GM21423 (cell line): ENCODE results near the gene TACC2.
"Not testable (repeated sequence)": the region's sequence is repeated elsewhere in the genome, so short reads cannot be mapped to it uniquely, and the experiment has no call there.

Source experiments
- ATAC-seq: cut with Tn5 transposase; IDR thresholded peaks from one replicate; pipeline ENCODE4 v1.9.1; 2021; ENCODE audit warnings: mild to moderate bottlenecking, moderate library complexity; ENCODE audit not compliant: unreplicated experiment

Gene TACC2

DNA sequence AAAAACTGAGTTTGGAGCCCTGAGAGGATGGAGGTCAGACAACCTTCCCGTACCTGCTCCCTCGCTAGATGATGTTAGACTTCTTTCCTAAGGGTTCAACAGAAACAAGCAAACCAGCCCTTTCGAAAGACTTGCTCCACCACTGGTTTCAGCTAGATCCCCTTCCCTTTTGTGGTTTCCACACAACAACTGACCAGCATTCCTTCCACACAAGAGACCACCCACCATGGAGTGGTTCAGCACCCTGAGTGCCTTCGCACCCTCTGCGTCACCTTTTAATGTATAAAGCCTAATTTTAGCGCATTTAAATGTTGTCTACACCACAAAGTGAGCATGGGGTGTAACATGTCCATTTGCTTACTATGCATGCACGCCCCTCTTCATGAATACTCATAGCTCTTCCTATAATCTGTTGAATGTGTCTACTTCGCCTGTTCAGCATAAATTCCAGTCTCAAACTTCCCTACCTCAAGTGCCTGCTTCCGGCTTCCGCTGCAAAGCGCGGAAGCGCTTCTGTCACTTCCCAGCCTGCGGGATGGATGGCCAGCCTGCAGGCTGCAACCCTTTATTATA is 69.0 kb downstream of the TACC2 start:
- no peak for ATAC-seq

DNA sequence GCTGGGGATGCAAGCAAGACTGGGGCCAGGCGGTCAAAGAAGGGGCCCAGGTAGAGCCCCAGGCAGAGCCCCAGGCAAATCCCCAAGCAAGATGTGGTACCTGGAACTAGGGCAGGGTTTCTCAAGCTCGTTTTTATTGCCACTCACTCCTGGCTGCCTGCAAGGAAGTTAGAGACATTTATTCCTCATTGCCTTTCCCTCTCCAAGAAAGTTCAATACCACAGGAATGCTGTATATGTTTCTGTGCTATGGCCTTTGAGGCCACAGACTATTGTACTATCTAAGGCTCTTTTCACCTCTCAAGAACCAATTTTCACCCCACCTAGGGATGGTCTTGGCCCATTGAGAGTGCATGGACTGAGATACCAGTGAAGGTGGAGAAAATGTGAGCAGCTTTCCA is 71.3 kb downstream of the TACC2 start:
- ATAC-seq, result no peak

DNA sequence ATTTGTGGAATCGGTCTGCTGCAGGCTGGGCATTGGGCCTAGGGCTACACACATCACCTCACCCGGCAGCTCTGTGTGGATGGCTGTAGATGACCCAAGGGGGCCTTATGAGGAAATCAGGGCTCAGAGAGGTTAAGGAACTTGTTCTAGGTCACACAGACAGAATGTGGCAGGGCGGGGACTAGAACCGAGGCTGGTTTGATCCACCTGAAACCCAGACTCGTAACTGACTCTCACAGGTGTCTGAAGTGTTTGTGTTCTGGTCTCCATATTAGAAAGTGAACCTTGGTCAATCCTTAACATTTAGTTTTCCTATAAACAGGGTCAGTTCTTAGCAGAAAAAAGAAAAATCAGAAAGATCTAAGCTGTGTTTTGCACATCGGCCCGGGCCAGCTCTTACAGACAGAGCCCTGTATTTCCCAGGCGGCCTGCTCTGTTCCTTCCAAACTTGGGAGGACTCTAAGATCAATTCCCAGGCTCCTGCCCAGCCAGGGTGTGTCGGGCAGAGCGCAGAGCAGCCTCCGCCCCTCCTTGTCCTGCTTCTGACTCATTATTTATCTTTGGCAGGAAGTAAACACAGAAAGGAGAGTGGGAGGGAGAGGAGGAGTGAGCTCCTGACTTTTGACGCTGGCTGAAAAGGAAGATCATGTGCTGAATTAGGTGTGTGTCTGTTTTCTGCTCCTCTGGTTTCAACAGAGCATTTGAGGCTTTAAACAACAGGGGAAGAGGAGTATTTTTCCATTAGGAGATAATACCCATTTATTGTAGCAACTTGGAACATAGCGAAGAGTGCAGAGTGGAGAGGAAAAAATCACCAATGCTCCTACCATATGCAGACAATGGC is 74.1 kb downstream of the TACC2 start:
- ATAC-seq, result no peak

DNA sequence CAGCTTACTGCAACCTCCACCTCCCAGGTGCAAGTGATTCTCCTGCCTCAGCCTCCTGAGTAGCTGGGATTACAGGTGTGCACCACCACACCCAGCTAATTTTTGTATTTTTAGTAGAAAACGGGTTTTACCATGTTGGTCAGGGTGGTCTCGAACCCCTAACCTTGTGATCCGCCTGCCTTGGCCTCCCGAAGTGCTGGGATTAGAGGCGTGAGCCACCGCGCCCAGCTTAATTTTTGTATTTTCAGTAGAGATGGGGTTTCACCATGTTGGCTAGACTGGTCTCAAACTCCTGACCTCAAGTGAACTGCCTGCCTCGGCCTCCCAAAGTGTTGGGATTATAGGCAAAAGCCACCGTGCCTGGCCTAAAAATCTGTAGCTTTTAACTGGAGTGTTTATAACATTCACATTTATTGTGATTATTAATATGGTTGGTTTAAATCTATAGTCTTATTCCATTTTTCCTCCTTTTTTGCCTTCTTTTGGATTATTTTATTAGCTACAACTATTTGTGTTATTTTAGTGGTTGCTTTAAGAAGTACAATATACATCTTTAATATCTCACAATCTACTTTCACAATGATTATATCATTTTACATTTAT is 77.5 kb downstream of the TACC2 start:
- not testable (repeated sequence) for ATAC-seq

DNA sequence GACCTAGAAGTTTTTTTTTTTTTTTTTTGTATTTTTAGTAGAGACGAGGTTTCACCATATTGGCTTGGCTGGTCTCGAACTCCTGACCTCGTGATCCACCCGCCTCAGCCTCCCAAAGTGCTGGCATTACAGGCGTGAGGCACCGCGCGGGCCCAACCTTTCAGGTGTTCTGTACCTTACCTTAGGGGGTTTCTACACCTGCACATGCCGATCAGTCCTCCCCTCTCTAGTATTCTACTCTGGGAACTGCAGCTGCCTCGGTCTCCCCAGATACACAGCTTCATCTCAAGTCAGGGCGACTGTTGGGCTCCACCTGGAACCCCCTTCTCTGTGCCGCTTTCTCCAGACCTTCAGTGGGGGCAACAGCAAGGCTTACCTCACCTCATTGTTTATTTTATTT is 79.9 kb downstream of the TACC2 start:
- ATAC-seq, result no peak

DNA sequence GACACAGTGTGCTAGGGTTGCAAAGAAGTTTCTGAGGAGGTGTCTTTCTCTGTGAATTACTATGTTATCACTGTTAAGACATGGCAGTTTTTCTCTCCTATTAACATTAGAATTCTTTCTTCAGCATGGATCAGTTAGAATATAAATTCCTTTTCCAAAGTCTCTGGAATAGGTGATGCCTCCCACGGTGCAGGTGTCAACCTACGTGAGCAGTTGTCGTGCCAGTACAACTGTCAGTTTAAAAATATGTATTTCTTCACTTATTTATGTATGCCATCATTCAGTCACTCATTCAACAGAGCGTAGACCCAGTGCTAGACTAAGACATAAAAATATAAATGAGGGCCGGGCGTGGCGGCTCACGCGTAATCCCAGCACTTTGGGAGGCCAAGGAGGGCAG is 83.5 kb downstream of the TACC2 start:
- no peak for ATAC-seq

DNA sequence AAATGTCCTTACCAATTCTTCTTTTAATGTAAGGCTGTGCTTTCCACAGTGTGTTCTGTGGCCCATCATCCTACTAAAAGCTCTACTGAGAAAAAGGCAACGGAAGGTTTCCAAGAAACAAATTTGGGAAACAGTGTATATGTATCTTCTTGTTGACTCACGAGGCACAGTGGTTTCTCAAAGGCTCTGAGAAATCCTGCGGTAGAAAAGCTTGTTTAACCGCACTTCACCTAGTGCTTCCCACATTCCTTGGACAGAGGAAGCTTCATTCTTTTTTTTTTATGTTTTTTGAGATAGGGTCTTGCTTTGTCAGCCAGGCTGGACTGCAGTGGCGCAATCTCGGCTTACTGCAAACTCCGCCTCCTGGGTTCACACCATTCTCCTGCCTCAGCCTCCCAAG is 84.5 kb downstream of the TACC2 start:
- no peak for ATAC-seq

DNA sequence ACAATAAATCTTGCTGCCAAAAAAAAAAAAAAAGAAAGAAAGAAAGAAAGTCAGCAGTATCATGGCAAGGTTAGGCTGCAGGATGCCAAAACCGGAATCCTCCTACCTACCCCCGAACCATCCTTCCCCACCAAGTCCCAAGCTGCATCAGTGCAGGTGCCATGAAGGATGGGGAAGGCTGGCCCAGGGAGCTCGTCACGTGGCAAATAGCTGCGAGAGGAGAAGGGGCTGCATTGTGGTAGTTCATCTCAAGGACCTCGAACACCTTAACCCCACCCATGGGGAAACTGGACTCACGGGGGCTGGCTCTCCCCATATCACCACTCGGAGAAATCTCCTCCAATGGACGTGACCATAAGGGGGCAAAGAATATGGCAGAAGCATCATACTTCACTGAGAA is 86.2 kb downstream of the TACC2 start:
- no peak for ATAC-seq

DNA sequence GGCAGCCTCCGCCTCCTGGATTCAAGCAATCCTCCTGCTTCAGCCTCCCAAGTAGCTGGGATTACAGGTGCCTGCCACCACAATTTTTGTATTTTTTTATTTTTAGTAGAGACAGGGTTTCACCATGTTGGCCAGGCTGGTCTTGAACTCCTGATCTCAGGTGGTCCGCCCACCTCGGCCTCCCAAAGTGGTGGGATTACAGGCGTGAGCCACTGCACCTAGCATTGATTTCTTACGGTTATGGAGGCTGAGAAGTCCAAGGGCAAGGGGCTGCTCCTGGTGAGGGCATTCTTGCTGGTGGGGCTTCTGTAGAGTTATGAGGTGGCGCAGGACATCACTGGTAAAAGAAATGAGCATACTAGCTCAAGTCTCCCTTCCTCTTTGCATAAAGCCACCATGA is 86.9 kb downstream of the TACC2 start:
- not testable (repeated sequence) for ATAC-seq

DNA sequence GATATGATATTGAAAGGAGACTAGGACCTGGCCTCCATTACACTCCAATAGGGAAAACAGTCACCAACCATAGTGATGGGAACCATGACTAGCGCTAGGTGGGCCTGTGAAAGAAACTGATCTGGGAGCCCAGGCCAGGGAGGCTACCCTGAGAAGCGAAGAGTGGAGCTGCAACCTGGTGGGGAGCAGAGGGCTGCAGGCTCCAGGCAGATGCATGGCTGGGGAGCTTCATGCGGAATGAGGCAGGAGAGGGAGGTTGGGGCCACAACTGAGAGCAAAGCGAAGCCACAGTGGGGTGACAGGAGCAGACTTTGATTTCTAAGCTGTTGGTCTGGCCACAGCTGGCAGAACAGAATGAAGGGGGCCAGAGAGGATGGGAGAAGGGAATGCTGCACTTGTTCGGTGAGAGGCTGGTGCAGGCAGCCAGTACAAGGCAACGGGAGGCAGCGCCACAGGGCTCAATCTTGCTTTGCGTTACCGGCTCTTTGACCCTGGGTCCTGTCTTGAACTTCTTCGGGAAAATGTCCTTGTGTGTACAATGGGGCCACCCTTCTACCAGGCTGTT is 88.4 kb downstream of the TACC2 start:
- no peak for ATAC-seq

DNA sequence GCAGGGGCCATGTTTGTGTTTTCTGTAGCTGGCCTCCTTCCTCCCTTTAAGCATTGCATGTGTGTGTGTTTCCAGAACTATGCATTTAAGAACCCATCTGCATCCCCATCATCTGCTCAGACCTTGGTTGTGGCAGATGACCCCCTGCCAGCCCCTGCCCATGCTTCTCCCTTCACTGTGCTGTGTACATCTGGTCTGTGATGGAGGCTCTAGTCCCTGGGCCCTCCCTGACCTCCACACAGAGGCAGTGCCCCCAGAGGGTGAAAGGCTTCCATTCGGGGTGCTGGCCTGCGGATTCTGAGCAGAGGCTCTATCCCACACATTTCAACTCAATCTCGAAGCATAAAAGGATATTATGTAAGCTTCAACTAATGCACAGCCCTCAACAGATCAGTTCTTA is 89.4 kb downstream of the TACC2 start:
- no peak for ATAC-seq

DNA sequence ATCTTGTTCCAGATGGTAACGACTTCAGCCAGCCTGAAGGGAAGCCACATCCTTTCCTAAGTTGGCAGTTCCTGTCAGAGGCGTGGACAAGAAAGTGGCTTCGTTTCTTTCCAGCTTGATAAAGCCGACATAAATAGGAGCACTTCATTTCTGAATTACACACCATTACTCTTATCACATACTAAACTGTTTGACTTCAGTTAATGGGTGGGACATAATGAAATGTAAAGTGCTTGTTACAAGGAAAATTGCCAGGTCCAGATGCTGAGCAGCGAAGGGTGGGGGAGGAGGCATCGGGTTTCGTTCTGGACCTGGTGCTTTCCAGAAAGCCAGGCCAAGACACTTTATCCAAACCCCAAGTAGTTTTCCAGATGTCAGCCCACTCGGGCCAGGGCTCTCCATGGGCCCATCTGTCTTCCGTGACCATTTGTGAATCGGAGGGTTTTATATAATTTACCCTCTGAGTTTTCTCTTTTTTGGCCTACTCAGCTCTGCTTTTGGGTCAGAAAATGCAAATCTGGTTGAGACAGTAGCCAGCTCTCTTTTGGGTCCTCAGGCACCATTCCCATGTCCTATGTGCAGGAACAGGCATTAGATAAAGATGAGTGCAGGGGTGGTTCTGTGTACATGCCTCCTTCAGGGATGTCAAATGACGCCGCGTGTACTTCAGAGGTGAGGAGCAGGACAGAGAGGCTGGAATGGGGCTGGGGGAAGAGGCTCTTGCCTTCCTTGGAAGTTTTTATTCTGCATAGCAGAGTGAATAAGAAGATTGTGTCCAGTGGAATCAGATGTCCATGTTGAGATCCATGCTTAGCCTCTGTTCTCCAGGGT is 90.2 kb downstream of the TACC2 start:
- ATAC-seq, result no peak

DNA sequence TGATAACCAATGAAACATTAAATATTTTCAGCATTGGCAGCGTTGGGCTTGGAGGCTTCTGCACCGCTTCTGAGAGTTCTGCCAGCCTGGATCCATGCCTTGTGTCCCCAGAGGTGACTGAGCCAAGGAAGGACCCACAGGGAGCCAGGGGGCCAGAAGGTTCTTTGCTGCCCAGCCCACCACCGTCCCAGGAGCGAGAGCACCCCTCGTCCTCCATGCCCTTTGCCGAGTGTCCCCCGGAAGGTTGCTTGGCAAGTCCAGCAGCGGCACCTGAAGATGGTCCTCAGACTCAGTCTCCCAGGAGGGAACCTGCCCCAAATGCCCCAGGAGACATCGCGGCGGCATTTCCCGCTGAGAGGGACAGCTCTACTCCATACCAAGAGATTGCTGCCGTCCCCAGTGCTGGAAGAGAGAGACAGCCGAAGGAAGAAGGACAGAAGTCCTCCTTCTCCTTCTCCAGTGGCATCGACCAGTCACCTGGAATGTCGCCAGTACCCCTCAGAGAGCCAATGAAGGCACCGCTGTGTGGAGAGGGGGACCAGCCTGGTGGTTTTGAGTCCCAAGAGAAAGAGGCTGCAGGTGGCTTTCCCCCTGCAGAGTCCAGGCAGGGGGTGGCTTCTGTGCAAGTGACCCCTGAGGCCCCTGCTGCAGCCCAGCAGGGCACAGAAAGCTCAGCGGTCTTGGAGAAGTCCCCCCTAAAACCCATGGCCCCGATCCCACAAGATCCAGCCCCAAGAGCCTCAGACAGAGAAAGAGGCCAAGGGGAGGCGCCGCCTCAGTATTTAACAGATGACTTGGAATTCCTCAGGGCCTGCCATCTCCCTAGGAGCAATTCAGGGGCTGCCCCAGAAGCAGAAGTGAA is 93.9 kb downstream of the TACC2 start:
- no peak for ATAC-seq

DNA sequence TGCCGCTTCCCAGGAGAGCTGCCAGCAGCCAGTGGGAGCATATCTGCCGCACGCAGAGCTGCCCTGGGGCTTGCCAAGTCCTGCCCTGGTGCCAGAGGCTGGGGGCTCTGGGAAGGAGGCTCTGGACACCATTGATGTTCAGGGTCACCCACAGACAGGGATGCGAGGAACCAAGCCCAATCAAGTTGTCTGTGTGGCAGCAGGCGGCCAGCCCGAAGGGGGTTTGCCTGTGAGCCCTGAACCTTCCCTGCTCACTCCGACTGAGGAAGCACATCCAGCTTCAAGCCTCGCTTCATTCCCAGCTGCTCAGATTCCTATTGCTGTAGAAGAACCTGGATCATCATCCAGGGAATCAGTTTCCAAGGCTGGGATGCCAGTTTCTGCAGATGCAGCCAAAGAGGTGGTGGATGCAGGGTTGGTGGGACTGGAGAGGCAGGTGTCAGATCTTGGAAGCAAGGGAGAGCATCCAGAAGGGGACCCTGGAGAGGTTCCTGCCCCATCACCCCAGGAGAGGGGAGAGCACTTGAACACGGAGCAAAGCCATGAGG is 94.6 kb downstream of the TACC2 start:
- ATAC-seq, result no peak

DNA sequence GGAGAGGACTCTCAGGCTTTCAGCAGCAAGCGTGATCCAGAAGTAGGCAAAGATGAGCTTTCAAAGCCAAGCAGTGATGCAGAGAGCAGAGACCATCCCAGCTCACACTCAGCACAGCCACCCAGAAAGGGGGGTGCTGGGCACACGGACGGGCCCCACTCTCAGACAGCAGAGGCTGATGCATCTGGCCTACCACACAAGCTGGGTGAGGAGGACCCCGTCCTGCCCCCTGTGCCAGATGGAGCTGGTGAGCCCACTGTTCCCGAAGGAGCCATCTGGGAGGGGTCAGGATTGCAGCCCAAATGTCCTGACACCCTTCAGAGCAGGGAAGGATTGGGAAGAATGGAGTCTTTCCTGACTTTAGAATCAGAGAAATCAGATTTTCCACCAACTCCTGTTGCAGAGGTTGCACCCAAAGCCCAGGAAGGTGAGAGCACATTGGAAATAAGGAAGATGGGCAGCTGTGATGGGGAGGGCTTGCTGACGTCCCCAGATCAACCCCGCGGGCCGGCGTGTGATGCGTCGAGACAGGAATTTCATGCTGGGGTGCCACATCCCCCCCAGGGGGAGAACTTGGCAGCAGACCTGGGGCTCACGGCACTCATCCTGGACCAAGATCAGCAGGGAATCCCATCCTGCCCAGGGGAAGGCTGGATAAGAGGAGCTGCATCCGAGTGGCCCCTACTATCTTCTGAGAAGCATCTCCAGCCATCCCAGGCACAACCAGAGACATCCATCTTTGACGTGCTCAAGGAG is 95.5 kb downstream of the TACC2 start:
- ATAC-seq, result no peak

DNA sequence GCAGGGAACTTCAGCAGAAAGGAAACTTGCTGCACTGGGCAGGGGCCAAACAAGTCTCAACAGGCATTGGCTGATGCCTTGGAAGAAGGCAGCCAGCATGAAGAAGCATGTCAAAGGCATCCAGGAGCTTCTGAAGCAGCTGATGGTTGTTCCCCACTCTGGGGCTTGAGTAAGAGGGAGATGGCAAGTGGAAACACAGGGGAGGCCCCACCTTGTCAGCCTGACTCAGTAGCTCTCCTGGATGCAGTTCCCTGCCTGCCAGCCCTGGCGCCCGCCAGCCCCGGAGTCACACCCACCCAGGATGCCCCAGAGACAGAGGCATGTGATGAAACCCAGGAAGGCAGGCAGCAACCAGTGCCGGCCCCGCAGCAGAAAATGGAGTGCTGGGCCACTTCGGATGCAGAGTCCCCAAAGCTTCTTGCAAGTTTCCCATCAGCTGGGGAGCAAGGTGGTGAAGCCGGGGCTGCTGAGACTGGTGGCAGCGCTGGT is 96.5 kb downstream of the TACC2 start:
- no peak for ATAC-seq

DNA sequence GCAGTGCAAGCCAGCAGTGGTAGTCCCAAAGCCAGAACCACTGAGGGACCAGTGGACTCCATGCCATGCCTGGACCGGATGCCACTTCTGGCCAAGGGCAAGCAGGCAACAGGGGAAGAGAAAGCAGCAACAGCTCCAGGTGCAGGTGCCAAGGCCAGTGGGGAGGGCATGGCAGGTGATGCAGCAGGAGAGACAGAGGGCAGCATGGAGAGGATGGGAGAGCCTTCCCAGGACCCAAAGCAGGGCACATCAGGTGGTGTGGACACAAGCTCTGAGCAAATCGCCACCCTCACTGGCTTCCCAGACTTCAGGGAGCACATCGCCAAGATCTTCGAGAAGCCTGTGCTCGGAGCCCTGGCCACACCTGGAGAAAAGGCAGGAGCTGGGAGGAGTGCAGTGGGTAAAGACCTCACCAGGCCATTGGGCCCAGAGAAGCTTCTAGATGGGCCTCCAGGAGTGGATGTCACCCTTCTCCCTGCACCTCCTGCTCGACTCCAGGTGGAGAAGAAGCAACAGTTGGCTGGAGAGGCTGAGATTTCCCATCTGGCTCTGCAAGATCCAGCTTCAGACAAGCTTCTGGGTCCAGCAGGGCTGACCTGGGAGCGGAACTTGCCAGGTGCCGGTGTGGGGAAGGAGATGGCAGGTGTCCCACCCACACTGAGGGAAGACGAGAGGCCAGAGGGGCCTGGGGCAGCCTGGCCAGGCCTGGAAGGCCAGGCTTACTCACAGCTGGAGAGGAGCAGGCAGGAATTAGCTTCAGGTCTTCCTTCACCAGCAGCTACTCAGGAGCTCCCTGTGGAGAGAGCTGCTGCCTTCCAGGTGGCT is 97.7 kb downstream of the TACC2 start:
- ATAC-seq, result no peak

DNA sequence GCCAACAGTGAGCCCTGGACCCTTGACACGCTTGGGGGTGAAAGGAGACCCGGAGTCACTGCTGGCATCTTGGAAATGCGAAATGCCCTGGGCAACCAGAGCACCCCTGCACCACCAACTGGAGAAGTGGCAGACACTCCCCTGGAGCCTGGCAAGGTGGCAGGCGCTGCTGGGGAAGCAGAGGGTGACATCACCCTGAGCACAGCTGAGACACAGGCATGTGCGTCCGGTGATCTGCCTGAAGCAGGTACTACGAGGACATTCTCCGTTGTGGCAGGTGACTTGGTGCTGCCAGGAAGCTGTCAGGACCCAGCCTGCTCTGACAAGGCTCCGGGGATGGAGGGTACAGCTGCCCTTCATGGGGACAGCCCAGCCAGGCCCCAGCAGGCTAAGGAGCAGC is 98.5 kb downstream of the TACC2 start:
- ATAC-seq, result no peak
